ENCODE results near the gene CFAP61.

The CFAP61 gene

DNA sequence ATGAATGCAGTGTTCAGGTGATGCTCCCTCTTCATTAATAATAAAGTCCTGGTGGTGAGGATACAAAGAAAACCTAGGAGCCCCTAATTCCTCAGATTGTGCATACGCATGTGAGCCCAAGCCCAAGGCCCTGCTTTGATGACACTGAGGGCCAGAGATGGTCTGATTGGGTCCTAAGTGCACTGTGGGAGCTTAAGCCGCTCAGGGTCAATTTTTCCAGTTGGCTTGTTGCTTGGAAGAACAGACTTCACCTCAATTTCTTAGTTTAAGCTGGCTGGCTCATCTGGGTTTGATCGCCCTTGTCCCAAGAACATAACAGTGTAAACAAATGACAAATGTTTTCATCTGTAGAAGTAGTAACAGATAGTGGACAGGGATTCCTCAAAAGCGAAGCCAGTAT, 357.0 kb downstream of the CFAP61 start:
- DNase-seq, result no peak
